Smooth muscle cell (in vitro differentiated cells): ENCODE measurements around the gene LAMC2. TPM values are rescaled to one million over a fixed set of nuclear protein-coding genes. Genes with fewer than 3 reads are reported as not detected.

ENCODE experiments used
- DNase-seq: peaks from one replicate; lab custom pipeline; 2025; ENCODE audit not compliant: unreplicated experiment; lab: John Stamatoyannopoulos, UW
- H2AFZ ChIP-seq: fragments of 200-600 bp; sonication (generic); 2 replicates; pipeline ENCODE4 v1.6.0; 2016; ENCODE audit warnings: antibody characterized with exemption, low read depth, mild to moderate bottlenecking
- H3F3A ChIP-seq: fragments of 200-600 bp; sonication (generic); 2 replicates; pipeline ENCODE4 v1.6.0; 2017; ENCODE audit warnings: antibody characterized with exemption, low read depth
- H3K27ac ChIP-seq: fragments of 200-600 bp; sonication (generic); 2 replicates; pipeline ENCODE4 v1.5.1; 2016; ENCODE audit warnings: low read depth, mild to moderate bottlenecking
- H3K27me3 ChIP-seq: fragments of 200-600 bp; sonication (generic); 2 replicates; pipeline ENCODE4 v1.6.1; 2016; ENCODE audit warnings: low read depth, mild to moderate bottlenecking
- H3K36me3 ChIP-seq: fragments of 200-600 bp; sonication (generic); 2 replicates; pipeline ENCODE4 v1.5.1; 2016; ENCODE audit warnings: low read depth
- H3K4me1 ChIP-seq: fragments of 200-600 bp; sonication (generic); 2 replicates; pipeline ENCODE4 v1.5.1; 2016; ENCODE audit warnings: low read depth
- H3K4me2 ChIP-seq: fragments of 200-600 bp; sonication (generic); 2 replicates; pipeline ENCODE4 v1.6.0; 2016; ENCODE audit warnings: mild to moderate bottlenecking
- H3K4me3 ChIP-seq: fragments of 200-600 bp; sonication (generic); 2 replicates; pipeline ENCODE4 v1.5.1; 2016; ENCODE audit warnings: mild to moderate bottlenecking
- H3K79me2 ChIP-seq: fragments of 200-600 bp; sonication (generic); 2 replicates; pipeline ENCODE4 v1.6.0; 2016; ENCODE audit warnings: low read depth, mild to moderate bottlenecking
- H3K9ac ChIP-seq: fragments of 200-600 bp; sonication (generic); 2 replicates; pipeline ENCODE4 v1.6.0; 2016; ENCODE audit warnings: low read depth
- H3K9me3 ChIP-seq: fragments of 200-600 bp; sonication (generic); replicated peaks from 2 replicates; pipeline ENCODE4 v1.5.1; 2016; ENCODE audit warnings: low read depth
- H4K20me1 ChIP-seq: fragments of 200-600 bp; sonication (generic); 2 replicates; pipeline ENCODE4 v1.6.0; 2016; ENCODE audit warnings: low read depth
- CTCF ChIP-seq: fragments of 200-600 bp; sonication (generic); IDR thresholded peaks from 2 replicates; pipeline ENCODE4 v1.5.1; 2017; ENCODE audit warnings: borderline replicate concordance, mild to moderate bottlenecking, antibody characterized with exemption; ENCODE audit not compliant: insufficient read depth, poor library complexity, severe bottlenecking
- WGBS: methylation state at CpG from one replicate; pipeline ENCODE4 v1.1.7; 2016; ENCODE audit warnings: low lambda C conversion rate; 5-methylcytosine and 5-hydroxymethylcytosine counted together
- polyA plus RNA-seq: library from polyadenylated mRNA; unstranded; fragments of >200 nt; fragmentation: Nextera tagmentation; extraction: Ambion mirVana; gene quantifications from 2 replicates; pipeline ENCODE4 v1.2.1, GENCODE V29; 2016
- total RNA-seq: library from RNA; depleted of rRNA; stranded (reverse); fragments of >200 nt; gene quantifications from 2 replicates; pipeline ENCODE4 v1.2.3, GENCODE V29; 2014

Gene LAMC2
- total and polyA plus RNA-seq, 2 experiments from 2014 or later: 35.1 to 120 TPM

DNA sequence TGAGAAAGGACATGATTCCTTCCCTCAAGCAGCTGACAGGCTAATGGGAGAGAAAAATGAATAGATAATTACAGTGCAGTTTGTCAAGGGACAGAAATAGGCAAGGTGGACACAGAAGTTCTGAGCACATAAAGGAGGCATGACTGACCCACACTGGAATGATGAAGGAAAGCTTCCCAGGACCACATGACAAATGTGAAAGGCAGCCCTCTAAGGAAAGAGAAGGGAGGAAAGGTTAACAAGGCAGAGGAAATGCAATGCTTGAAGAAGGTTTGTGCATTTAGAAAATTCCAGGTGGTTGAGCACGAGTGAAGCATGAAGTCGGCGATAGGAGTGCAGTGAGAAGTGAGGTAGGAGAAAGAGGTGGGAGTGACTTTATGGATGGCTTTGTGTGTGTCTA is 37.4 kb downstream of the LAMC2 start:
- no peaks in the 10 kb centered on the region for H3F3A ChIP-seq
- no peak overlapping the region for H3K4me3 ChIP-seq
- H3K4me2 ChIP-seq: no peak overlapping the region
- H2AFZ ChIP-seq: no peak overlapping the region
- WGBS: 77% methylated on average over 3 of the region's 3 CpGs
- no peak overlapping the region for H3K9ac ChIP-seq
- peaks cover 17% of the 10 kb centered on the region for H3K4me1 ChIP-seq
- no peak overlapping the region for H3K27ac ChIP-seq
- no peaks in the 10 kb centered on the region for H4K20me1 ChIP-seq
- H3K9me3 ChIP-seq: no peaks in the 10 kb centered on the region
- no peak for TF ChIP-seq CTCF
- H3K79me2 ChIP-seq: no peaks in the 10 kb centered on the region
- DNase-seq: no peak
- no peaks in the 10 kb centered on the region for H3K27me3 ChIP-seq
- H3K36me3 ChIP-seq: no peaks in the 10 kb centered on the region

- H3K79me2 ChIP-seq: no peaks in the 10 kb centered on the region
- H3K4me1 ChIP-seq: no peaks in the 10 kb centered on the region
- no peak for DNase-seq
- no peak overlapping the region for H3K27ac ChIP-seq
- no peak overlapping the region for H3K4me3 ChIP-seq
- H3K9me3 ChIP-seq: no peaks in the 10 kb centered on the region
- H3F3A ChIP-seq: no peaks in the 10 kb centered on the region
- H3K9ac ChIP-seq: no peak overlapping the region
- H3K27me3 ChIP-seq: no peaks in the 10 kb centered on the region
- no peaks in the 10 kb centered on the region for H4K20me1 ChIP-seq
- no peak overlapping the region for H2AFZ ChIP-seq
- no peak overlapping the region for H3K4me2 ChIP-seq
- WGBS: 87% methylated on average over 4 of the region's 4 CpGs
- H3K36me3 ChIP-seq: no peaks in the 10 kb centered on the region
- TF ChIP-seq CTCF: no peak
Measured at GRCh38 chr1:183226361-183226760, 40.3 kb downstream of the LAMC2 start.

GRCh38 chr1:183226963-183227362 is 40.9 kb downstream of the LAMC2 start:
- no peaks in the 10 kb centered on the region for H3K36me3 ChIP-seq
- no peaks in the 10 kb centered on the region for H3F3A ChIP-seq
- no peak overlapping the region for H3K4me2 ChIP-seq
- H3K79me2 ChIP-seq: no peaks in the 10 kb centered on the region
- no peak for TF ChIP-seq CTCF
- no peaks in the 10 kb centered on the region for H3K4me1 ChIP-seq
- H2AFZ ChIP-seq: no peak overlapping the region
- H4K20me1 ChIP-seq: no peaks in the 10 kb centered on the region
- H3K27me3 ChIP-seq: no peaks in the 10 kb centered on the region
- no peak overlapping the region for H3K9ac ChIP-seq
- no peaks in the 10 kb centered on the region for H3K9me3 ChIP-seq
- no peak overlapping the region for H3K27ac ChIP-seq
- H3K4me3 ChIP-seq: no peak overlapping the region
- 81% methylated on average over 4 of the region's 4 CpGs for WGBS
- DNase-seq: no peak
